HG02588 (cell line): Measurements from ENCODE around the gene PPP1R11.

ENCODE experiments used
- ATAC-seq: cut with Tn5 transposase; IDR thresholded peaks from one replicate; pipeline ENCODE4 v1.9.1; 2021; ENCODE audit warnings: mild to moderate bottlenecking, moderate library complexity; ENCODE audit not compliant: unreplicated experiment

PPP1R11 gene

DNA sequence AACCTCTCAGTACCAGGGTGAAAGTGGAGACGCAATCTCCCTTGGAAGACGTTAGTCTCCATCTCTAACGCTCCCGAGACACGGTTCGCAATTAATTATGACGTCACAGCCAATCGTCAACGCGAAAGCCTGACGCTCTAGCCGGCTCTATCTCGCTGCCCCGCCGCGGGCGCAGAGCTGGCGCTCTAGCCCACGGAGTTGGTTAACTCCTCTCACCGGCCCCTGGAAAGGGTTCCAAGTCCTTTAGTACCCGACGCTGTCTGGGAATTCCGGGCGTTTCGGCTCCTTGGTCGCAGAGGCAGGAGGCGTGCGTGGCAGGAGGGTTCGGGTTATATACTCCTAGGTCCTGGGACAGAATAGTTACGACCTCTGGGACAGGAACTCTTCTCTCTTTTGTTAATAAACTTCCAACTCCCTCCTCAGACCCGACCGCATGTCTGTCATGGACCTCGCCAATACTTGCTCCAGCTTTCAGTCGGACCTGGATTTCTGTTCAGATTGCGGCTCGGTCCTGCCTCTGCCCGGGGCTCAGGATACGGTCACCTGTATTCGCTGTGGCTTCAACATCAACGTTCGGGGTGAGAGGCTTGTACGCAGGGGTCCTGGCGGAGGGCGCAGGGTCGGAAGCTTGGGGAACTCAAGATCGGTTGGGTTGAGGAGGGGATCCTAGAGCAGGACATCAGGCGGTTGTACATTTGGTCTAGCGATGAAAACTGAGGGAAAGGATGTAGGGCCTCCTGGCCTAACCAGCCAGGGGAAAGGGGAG lies 5.7 kb upstream of the PPP1R11 start, which contains the start of gene POLR1H:
Gene POLR1H (plus strand): TSS at position 174 of the 766 bp plus-strand sequence. CDS start 260 bp downstream, at position 434.
- ATAC-seq = peak; percentile 90

DNA sequence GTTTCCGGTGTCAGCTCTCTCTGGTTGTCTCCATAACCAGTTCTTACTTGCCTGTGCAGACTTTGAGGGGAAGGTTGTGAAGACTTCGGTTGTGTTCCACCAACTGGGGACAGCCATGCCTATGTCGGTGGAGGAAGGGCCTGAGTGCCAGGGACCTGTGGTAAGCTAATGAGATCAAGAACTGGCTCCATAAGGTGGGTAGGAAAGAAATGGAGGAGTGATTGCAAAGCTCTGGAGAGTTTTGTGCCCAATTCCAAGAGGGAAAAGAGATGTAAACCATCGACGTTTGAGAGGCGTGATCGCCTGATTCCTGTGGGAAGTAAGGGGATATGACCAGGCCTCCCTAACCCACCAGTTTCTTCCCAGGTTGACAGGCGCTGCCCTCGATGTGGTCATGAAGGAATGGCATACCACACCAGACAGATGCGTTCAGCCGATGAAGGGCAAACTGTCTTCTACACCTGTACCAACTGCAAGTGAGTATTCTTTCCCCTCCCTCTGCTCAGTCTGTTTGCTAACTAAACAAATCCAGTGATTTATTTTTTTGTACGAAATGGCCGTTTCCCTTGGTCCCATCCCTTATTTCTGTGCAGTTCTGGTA lies 5.0 kb upstream of the PPP1R11 start:
- peak; percentile 14 for ATAC-seq

DNA sequence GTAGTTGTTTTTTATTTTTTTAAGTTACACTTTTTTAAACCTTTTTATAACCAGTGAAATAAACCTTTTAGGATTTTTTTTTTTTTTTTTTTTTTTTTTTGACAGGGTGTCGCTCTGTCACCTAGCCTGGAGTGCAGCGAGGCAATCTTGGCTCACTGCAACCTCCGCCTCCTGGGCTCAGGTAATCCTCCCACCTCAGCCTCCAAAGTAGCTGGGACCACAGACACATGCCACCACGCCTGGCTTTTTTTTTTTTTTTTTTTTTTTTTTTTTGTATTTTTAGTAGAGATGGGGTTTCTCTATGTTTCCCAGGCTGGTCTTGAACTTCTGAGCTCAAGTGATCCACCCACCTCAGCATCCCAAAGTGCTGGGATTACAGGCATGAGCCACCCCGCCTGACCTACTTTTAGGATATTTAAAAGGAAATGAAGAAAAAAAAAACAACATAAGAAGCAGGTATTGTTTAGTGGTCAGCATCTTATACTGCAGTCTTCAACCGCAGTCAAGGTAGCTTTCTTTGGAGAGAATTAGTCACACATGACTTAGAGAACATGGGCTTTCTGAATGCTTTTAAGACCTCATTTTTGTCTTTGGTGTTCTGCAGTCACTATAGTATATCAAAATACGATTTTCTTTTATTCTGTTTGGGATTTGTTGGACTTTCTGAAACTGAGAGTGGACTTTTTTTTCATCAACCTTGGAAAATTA lies 4.4 kb upstream of the PPP1R11 start:
- no peak for ATAC-seq

DNA sequence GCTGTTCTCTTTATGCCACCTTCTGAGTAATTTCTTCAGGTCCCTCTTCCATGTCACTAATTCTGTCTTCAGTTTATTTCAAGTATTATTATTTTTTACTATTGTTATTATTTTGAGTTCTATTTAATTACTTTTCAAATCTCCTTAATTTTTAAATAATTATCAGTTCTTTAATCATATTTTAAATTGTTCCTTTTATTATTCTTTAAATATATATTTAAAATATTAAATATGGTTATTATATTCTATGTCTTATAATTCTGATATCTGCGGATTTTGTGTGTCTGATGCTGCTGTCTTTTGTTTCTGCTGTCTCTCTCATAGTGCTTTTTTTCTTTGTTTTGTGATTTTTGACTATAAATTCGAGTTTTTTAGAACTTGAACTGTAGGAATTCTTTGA lies 3.7 kb upstream of the PPP1R11 start:
- ATAC-seq = no peak

DNA sequence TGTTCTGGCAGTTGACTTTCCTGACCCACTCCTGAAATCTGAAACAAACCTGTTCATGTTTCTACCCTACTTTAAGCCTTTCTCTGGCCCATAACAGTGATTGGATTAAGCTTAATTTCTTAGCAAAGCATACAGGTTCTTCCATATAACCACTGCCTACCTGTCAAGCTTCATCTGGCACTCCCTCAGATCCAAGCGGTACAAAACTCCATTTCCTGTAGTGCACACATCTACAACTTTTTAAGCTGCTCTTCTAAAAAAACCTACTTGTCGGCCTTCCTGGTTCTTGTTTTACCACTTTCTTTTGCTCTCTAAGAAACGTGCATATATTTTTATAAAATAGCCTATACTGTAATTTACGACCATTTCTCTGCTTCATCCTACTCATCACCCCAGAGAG lies 916 bp upstream of the PPP1R11 start:
- no peak for ATAC-seq

DNA sequence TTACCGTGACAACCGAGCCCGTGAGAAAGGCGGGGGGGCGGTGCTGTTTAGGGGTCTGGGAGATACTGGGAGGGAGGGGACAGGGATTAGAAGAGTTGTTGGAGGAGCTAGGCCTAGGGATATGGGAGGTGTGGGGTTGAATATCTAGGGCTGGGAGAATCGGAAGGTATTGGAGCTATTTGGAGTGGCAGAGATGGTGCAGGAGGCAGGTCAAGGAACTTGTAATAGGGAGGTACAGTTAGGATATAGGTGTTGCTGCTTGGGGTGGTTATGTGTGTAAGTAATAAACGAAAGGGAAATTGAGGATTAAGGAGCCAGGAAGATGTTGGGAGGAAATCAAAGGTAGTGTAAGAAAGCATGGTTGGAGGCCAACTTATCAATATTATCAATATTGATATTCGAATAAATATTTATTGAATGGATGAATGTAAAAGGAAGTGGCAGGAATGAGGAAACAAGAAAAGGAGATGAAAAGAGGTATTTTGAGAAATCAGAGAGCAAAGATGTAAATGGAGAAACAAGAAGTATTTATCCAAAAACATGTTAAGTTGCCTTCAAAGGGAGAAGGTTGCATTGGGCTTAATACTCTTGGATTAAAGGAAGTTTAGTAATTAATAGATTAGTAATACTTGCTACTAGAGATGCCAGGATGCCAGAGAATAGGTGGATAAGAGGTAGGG lies 602 bp downstream of the PPP1R11 start:
- ATAC-seq = no peak

DNA sequence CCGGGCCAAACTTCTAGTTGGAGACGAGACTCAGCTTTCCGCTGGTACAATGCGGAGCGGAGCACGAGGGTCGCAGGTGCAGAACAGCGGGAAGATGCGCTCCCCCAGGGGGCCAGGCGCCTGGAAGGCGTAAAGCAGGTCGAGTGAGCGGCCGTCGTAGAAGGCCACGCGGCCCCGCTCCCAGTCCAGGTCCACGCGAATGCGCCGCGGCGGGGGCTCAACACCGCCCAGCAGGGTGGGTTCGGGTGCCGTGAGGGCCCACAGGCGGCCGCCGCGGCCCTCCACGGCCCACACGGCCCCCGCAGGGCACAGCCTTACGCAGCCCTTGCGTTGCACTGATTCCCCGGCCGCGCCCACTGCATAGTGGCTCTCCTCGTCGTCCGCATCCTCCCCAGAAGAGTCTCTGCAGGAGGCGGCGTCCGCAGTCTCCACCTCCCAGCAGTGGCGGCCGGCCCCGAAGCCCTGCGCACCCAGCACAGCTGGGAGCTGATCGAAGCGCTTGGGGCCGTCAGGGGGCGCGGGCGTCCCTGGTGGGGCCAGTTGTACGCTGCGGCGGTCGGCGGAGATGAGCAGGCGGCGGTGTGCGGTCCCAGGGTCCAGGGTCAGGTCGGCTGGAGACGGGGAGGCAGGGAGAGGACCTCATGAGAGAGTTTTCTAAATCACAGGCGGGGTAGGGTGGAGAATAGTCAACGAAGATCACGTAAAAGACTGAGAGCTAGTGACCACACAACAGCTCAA lies 4.3 kb downstream of the PPP1R11 start:
- ATAC-seq = no peak

DNA sequence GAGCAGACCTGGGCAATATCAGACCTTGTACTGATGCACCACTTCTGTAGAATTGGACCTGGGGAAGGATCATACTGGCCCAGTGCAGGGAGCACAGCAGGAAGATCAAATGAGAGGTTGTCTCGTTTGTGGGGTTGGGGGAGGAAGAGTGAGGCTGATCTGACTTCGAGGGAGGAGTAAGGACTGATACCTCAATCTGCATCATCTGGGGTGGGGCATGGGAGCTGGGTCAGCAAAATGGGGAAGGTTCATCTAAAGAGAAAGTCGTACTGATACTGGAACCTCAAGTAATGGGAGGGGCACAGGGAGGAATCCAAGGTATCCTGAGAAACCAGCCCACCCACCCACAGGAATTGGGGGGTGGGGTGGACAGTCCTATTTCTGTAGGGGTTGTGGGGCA lies 4.9 kb downstream of the PPP1R11 start:
- ATAC-seq = no peak

DNA sequence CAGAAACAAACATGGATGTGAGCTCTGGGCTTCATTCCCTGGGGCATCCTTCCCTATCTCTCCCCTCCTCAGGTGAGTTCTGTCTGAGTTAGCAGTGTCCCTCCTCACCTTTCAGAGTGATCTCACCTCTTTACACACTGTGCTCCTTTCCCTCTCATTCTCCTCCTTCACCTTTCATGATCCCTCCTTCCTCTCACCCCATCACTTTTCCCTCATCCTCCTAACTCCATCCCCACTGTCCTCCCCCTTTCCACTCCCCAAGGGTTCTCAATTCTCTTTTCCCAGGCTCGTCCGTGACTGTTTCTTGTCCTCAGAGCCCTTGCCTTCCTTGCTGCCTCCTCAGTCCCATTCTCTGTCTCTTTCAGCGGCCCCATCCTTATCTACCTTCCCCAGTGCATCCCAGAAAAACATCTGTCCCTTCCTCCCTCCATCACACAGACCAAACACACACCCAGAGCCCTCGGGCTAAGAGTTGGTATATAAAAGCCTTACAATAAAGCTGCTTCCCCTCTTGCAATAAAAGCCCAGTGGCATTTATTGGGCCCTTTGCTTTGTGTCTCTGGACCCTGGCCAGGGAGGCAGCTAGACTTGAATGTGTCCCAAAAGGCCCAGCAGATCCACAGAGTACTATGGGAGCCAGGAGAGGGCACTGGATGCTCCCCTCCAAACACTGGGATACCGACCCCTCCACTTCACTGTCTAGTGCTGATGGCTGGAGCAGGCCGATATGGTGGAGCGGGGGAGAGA lies 6.7 kb downstream of the PPP1R11 start:
- ATAC-seq = no peak

DNA sequence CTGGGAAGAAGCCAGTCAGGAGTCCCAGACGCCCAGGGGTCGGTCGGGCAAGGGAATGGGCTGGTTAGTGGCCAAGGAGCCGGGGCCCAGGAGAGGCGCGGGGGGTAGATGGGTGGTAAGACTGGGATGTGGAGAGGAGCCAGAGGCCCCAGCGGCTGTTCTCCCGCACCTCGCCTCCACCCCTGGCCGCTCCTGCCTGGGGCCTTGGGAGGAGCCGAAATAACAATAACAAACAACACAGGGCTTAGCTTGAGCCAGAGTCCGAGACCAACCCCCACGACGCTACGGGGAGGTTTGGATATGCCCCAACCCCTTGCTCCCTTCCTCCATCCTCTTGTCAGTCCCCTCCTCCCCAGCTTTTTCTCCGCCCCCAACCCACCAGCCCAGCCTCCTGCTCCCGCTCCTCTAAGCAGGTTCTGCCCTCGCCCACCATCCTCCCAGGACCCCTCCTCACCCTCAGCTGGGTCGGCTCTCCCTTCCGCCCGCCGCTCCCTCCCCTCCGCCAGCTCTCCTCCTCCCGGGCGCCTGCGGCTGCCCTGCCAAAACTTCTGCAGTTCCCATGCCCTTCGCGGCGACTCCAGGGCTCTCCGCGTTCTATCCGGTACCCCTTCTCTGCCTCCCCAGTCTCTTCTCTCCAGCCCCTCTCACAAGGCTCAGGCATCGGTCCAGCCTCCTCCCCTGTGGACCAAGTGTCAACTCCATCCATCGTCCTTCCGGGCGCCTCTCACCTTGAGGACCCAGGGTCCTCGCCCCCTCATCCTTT lies 7.5 kb downstream of the PPP1R11 start:
- no peak for ATAC-seq

DNA sequence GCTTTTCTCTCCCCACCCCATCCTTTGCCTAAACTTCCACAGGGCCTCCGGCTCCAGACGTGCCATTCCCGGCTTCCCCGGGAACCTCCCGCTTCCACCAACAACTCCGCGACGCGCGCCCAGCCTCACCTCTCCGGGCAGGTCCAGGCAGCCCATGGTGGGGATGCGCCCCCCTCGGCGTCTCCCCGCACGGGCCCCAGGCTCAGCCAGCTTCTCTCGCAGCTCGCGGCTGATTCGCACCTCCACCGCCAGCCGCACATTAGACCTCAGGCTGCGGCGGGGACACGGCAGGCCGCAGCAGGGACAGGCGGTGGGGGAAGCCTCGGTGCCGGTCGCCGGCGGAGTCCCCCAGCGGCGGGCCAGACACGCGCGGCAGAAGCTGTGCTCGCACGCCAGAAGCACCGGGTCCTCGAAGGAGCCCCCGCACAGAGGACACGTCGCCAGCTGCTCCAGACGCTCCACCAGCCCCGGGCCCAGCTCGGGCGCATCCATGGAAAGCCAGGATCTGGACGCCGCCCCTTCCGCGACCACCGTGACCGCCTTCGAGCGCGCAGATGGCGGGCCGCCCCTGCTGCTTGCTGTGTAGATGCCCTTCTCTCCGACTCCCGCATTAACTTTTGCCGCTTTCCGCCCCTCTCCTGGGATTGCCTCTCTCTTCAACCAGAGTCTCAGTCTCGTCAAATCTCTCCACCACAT lies 8.2 kb downstream of the PPP1R11 start, which contains the start of gene RNF39:
Gene RNF39 (minus strand): TSS at position 676 of the 696 bp plus-strand sequence. CDS start 184 bp downstream, at position 492.
- ATAC-seq = no peak

DNA sequence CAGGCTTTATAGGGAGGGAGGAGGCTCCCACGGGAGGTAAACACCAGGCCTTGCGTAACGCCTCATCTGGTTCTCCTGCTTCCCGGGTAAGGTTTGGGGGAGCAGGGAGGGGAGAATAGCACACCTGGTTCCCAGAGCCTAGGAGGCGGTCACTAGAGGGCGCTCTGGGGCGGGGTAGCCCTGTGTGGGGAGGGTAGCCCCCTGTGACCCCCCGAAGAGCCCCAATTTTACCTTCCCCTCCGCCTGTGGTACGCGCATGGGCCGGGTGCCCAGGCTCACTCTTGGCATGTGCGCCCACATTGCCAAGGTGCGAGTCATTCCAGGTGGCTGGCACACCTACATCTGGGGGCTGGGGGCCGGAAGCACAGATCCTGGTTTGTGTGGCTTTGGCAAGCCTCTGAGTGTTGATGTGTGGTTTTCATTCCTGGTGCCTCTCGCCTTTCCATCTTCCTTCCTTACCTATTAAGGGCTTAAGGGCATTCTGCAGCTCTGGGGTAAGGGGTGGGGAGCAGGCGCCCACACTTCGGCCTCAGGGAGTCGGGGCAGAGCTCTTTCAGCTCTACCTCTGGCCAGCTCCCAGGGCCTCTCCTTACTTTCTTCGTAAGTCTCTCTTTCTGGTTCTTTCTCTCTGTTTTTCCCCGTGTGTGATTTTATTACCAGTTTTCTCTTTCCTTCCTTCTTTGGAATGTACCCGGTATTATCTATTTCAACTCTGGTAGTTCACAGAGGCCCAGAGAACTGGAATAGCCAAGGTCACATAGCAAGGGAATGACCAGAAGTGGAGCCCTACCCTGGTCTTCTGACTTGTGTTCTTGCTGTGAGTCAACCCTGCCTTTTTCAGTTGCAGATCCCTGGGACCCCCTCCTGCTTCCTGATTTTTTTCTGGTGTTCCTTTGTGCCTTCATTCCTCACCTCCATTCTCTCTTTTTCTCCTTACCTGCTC lies 9.1 kb downstream of the PPP1R11 start:
- no peak for ATAC-seq

DNA sequence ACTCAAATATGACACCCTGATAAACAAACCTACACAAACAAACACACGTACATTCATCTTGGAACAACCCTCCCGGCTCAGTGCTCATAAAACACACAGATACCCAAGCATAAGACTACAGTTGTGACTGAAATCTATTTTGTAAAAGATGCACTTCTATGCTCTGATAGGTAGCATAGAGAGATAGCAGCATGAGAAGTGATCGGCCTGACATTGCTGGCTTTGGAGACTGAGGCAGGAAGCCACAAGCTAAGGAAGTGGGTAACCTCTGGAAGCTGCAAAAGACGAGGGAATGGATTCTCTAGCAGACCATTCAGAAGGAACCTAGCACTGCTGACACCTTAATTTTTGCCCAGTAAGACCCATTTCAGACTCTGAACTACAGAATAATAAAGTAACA lies 10.2 kb downstream of the PPP1R11 start:
- ATAC-seq = no peak

DNA sequence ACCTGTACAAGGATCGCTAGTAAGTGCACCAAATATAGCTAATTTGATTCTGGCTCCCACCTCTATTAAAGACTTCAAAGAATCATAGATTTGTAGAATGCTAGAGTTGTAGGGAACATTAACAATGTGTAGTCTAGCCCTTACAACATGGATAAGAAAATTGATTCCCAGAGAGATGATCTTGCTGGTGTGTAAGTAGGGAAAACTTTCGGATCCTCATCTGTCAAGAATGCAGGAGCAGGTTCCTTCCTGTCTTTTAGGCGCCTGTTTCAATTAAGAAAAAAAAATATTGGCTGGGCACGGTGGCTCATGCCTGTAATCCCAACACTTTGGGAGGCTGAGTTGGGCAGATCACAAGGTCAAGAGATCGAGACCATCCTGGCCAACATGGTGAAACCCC lies 20.9 kb downstream of the PPP1R11 start:
- no peak for ATAC-seq

DNA sequence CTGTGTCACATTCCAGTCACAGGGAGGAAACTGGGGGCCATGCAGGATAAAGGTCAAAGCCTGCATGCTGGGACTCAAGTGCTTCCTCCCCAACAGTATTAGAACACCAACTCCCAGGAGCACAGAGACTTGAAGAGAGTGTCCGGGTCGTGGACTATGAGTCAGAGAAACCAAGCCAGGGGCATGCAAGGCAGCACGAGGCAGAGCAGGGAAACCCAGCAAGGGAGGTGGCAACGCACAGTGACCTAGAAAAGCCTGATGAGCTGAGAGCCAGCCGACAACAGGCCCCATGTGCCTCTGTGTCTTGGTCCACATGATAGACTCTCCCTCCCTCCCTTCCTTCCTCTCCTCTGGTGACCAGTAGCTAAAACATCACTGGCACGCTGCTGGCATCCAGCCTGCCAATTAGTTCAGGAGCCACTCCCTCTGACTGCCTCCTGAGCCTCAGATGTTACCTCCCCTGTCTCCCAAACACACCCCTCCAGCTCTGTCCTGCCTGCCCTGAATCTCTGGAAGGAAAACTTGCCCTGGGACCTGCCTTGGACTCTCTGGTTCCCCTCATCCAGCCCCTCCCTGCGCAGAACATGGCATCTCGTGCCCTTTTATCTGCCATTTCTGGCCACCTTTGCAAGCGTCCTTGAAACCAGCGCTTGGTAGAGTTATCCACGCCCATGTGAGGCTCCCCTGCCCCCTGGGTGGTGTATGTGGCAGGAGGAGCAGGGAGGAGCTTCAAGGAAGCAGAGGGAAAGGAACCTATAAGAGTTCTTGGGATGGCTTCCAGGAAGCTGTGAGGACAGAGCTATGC lies 24.8 kb downstream of the PPP1R11 start:
- no peak for ATAC-seq

DNA sequence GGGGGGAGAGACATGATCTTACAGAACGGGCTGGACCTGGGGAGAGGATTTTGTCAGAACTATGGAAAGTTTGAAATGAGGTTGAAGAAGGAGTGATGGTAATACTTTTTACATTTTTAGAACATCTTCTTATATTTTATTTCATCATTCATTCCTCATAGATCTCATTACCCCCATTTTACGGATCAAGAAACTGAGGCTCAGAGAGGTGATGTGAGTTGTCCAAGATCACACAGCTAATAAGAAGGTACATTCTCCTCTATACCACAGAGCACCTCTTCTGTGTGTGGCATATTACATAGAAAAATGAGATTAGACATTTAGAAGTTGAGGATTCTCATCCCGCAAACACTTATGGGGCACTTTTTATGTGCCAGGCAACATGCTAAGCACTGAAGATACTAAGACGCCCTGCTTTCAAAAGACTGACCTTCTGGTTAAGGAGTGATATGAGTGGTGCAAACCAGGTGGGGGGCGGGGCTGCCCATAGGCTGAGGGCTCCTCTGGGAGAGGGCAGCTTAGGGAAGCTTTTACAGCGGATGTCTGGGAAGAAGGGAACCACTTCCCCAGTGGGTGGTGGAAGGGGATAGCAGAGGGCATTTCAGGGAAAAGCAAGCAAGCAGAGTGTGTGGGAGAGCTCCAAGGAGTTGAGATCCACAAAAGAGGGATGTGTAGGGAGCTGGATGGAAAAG lies 26.0 kb downstream of the PPP1R11 start:
- no peak for ATAC-seq
